Choroid plexus epithelial cell (primary cell): Measurements from ENCODE around the gene ABCC2.

Experiments
- DNase-seq: peaks from one replicate; pipeline ENCODE4 v3.0.0-alpha.2; 2010; ENCODE audit warnings: low read depth
- H3K4me3 ChIP-seq: 2 replicates; pipeline ENCODE4 v1.5.1; 2011; ENCODE audit warnings: low read depth, mild to moderate bottlenecking, control low read depth, low read length, moderate library complexity
- TF ChIP-seq, protein P1 (sequence below): conservative IDR thresholded peaks from 2 replicates; pipeline ENCODE4 v1.5.1; 2011; ENCODE audit warnings: low read depth, mild to moderate bottlenecking, control low read depth, inconsistent platforms, low read length, moderate library complexity

The ABCC2 gene

DNA sequence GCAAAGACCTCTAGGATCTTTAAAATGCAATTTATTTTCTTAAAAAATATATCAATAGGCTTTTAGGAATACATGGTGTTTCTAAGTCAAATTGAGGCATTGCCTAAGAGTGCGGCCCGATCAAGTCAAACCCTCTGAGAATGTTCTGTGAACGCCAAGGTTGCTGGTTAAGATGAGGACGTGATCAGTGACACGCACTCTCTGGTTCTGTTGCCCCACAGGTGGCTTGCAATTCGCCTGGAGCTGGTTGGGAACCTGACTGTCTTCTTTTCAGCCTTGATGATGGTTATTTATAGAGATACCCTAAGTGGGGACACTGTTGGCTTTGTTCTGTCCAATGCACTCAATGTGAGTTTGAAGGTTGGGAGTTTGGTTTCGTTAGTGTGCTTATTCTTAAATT lies 59.3 kb downstream of the ABCC2 start:
- H3K4me3 ChIP-seq: no peak overlapping the region
- TF ChIP-seq, protein P1, sequence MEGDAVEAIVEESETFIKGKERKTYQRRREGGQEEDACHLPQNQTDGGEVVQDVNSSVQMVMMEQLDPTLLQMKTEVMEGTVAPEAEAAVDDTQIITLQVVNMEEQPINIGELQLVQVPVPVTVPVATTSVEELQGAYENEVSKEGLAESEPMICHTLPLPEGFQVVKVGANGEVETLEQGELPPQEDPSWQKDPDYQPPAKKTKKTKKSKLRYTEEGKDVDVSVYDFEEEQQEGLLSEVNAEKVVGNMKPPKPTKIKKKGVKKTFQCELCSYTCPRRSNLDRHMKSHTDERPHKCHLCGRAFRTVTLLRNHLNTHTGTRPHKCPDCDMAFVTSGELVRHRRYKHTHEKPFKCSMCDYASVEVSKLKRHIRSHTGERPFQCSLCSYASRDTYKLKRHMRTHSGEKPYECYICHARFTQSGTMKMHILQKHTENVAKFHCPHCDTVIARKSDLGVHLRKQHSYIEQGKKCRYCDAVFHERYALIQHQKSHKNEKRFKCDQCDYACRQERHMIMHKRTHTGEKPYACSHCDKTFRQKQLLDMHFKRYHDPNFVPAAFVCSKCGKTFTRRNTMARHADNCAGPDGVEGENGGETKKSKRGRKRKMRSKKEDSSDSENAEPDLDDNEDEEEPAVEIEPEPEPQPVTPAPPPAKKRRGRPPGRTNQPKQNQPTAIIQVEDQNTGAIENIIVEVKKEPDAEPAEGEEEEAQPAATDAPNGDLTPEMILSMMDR: no peak
- no peak for DNase-seq

- H3K4me3 ChIP-seq: no peak overlapping the region
- TF ChIP-seq, protein P1: no peak
- no peak for DNase-seq
Measured at GRCh38 chr10:99843310-99843709, 60.9 kb downstream of the ABCC2 start.

DNA sequence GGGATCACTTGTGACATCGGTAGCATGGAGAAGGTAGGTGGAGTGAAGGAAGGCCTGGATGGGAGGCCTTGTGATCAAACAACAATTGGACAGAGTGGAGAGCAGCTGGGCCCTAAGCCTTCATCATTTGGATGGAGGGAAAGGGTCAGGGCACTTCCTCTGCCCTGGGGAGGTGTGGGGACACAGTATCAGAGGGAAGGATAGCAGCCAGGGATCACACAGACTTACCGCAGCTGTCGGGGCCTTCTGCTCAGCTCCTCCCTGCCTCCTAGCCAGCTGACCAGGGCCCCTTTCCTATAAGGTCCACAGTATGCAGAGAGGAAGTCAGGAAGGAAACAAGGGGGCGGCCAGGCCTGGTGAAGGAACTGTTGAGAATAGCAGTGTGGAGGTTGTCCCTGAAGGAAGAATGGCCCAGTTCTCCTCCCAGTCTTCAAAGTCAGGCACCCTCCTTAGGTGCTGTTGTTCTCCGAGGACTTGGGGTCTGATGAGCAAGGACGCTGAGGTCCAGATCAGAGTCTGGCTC lies 62.1 kb downstream of the ABCC2 start:
- no peak for DNase-seq
- TF ChIP-seq, protein P1: no peak
- H3K4me3 ChIP-seq: no peak overlapping the region

DNA sequence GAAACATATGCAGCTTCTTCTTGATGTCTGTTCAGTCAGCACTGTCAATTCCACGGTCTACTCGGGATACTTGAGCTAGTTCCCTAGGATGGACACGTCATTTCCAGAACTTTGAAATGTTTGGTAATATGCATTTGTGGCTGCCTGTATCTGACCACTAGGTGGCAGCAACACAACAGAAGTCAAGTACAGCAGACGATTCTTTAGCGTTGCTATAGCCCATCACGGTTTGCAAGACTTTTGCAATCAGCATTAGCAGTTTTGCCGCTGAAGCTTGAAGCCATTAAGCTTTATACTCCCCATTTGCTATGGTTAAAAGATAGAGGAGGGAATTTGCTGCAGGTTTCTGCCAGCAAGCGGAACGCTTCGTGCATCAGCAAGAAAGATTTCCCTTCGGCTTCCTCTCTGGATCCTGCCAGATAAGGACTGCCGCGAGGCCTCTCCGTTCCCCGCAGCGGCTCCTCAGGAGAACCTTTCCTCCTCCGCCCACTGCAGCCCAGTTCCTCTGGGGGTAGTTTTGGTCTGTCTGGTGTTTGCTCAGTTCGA lies 63.5 kb downstream of the ABCC2 start:
- TF ChIP-seq, protein P1: peak; percentile 96
- H3K4me3 ChIP-seq: peak overlapping the region; percentile 41
- peak; percentile 97 for DNase-seq

GRCh38 chr10:99849057-99849456 lies 66.6 kb downstream of the ABCC2 start:
- no peak overlapping the region for H3K4me3 ChIP-seq
- TF ChIP-seq, protein P1: no peak
- no peak for DNase-seq

GRCh38 chr10:99849536-99849935 lies 67.1 kb downstream of the ABCC2 start:
- DNase-seq: no peak
- H3K4me3 ChIP-seq: no peak overlapping the region

More at GRCh38 chr10:99849536-99849935, 67.1 kb downstream of the ABCC2 start:
- TF ChIP-seq, protein P1: no peak
